Activated CD8-positive, alpha-beta memory T cell treated with anti-CD3 and anti-CD28 coated beads, Interleukin-2, amount 50 U/mL, for 48 hours (primary cell): ENCODE results near the gene HNRNPD.
A peak's percentile ranks its signal among the peaks of the same experiment; 100 is the strongest.
"Not testable (repeated sequence)": the region's sequence is repeated elsewhere in the genome, so short reads cannot be mapped to it uniquely, and the experiment has no call there.

Experiments used
- DNase-seq: peaks from one replicate; pipeline ENCODE4 v3.0.0-alpha.2; 2020

Gene HNRNPD

DNA sequence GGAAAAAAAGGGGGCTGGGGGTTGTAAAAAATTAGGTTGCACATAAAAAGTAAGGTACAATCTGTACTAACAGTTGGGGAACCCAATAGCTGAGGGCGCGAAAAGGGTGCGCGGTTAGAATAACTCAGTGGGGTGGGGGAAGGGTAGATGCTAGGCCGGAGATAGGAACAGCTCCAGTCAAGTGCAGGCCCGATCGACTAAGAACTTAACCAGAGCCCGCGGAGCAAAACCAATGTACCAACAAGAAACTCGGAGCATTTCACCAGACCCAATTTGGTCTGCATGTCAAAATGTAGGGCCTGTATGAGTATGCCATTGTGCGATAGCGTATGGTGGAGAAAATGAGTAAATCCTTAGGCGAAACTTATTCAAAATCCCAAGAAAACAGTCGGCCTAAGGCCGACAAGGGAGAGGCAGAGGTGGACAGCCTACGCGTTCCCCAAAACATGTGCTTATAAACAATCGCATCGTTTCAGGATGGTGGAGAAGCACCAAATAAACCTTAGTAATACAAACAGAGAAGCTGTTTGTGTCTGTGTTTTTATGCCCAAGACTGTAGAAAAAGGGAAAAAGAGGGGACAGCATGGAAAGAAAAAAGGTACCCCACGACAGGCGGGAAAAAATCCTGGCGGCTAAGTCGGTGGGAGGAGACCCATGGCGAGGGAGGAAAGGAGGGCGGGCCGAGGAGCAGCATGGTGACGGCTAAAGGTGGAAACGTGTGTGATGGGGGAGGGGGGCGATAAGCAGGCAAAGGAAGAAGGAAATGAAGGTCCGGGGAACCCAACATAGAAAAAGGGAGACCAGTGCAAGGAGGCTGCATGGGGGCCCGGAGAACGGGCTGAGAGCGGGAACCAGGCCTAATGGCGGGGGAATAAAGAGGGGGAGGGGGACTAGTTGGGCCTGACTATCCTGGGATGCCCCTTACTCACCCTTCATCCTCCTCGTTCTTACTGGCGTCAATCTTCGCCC lies 990 bp downstream of the HNRNPD start:
- peak; percentile 85 for DNase-seq

DNA sequence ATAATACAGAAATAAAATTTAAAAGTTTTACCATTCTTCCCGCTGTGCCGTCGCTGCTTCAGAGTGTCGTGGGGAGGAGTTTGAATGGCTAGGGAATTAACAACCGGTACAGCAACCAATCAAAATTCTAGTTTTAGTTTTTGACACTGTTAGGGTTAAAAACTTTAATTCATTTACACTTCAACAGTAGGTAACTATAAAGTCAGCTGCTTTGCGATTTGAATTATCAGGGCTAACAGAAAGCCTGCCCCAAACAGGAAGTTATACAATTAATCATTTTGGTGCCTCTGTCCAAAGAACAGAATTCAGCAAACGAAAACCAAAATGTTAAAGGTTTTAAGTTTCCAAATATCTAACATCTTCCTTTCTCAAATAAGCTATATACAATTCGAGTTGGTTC lies 2.3 kb downstream of the HNRNPD start:
- no peak for DNase-seq

DNA sequence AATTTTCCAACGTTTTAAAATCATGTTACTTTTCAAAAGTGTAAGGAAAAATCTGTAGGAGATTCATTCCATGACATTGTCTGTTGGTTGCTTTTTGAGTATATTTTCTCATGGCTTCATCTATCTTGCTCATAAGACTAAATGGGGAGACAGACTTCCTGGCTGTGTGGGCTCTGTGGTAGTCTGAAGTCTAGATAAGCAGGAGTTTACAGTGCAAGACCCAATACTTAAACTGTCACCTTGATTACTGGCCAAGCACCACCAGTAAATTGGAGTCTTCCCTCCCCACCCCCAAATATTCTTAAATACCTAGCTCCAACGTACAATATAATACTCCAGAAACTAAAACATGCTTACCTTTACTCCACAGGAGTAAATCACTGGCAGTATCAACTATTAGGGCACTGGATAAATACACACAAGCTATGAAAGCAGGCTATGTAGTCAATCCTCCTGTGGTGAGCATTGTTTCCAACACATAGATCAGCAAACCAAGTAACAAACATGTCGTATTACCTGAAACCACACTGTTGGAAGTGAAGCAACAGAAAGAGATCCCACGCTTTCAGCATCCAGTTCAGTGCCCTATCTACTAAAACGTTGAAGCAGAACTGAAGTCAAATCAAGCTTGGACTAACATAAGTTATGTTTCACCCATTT lies 6.2 kb downstream of the HNRNPD start:
- DNase-seq = no peak

DNA sequence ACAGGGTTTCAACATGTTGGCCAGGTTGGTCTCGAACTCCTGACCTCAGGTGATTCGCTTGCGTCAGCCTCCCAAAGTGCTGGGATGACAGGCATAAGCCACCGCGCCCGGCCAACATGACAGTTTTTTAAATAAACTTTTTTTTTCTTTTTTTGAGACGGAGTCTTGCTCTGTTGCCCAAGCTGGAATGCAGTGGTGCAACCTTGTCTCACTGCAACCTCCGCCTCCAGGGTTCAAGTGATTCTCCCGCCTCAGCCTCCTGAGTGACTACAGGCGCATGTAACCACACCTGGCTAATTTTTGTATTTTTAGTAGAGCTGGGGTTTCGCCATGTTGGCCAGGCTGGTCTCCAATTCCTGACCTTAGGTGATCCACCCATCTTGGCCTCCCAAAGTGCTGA lies 7.4 kb downstream of the HNRNPD start:
- DNase-seq = not testable (repeated sequence)

DNA sequence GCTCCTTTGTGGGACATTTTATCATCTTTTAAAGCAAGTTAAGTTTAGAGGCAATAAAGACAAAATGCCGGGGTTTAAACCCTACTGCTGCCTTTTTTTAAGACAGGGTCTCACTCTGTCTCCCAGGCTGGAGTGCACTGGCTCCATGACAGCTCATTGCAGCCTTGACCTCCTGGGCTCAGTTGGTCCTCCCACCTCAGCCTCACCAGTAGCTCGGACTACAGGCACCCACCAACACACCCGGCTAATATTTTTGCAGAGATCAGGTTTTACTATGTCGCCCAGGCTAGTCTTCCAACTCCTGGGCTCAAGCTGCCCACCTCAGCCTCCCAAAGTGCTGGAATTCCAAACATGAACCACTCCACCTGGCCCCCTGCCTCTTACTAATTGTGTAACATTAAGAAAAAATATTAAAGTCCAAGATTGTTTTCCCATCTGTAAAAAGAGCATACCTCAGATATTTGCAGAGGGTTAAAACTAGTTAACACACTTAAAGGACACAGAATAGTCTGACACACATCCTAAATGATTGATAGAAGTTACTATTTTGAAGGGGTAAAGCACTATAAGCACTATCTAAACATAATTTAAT lies 9.8 kb downstream of the HNRNPD start:
- DNase-seq = no peak

DNA sequence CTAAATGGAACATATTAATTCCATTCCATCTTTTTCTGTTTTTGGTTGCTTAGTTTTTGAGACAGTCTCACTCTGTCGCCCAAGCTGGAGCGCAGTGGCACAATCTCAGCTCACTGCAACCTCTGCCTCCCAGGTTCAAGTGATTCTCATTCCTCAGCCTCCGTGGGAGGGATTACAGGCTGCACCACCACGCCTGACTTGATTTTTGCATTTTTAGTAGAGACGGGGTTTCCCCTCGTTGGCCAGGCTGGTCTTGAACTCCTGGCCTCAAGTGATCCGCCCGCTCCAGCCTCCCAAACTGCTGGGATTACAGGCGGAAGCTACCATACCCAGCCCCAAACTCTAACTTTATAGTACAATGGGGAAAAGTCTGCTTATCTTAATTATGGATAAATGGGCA lies 11.2 kb downstream of the HNRNPD start:
- no peak for DNase-seq

DNA sequence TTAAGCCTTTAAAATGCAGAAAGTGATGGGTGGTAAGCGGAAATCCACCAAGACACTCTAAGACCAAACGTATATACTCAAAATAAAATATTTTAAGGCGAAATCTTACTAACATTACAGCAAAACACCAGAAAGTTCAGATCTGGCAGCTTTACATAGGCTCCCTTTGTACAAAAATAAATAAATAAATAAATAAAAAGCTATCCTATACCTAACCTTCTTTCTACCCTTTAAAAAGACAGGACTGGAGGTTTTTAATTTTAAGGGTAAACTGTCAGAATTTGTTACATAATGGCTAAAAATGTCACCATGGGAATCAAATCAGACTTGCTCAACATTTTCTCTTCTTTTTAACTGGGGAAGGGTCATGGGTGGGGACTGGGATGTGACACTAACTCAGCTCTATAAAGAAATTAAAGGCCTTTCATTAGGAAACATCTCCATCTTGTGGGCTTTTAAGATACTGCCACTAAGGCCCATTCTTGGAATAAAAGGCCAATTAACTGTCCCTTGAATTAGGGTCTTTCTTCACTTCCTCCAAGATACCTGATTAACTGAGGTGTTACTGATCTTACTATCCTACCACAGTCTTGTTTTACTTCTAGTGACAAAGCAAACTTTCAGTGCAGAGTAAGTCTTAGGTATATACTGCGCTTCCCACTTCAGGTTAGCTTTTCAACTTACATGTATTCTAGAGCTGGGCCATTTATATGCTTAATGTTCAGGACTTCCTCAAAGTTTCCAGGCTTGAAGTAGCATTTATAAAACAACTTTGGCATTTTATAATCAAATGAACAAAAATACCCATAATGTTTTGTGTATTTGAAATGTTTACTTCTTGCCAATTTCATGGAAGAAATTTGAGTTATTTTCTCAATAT lies 13.3 kb downstream of the HNRNPD start:
- DNase-seq = no peak

DNA sequence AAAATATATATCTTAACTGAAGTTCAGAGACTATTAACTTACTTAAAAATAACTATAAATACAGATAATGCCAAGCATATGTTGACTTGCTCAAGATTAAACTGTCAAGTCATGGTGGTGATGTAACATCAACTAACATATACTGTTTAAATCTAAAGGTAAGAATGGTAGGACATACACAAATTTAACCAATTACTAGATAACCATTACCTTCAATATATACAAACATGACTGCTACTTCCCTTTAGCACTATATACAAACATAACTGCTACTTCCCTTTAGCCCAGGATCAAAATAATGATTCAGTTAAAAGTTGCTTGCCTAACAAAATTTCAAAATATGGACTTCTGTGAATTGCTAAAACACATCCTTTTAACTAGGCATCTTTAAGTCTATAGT lies 14.9 kb downstream of the HNRNPD start:
- no peak for DNase-seq

DNA sequence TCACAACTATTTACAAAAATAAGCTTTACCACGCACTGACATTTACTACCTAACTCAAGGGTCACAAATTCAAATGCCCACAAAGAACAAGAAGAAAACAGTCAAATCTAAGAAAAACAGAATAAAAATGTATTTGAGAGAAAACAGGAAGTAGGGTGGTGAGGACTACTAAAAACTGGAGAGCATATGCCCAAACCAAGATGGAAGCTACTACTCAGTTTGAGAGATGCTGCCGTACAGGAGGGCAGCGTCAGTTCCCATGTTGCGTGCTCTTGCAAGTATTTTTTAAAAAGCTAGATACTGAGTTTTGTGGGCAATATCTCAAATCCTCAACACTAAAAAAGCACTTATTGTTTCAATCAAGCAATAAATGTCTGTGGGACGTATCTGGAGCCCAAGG lies 16.2 kb downstream of the HNRNPD start:
- no peak for DNase-seq

DNA sequence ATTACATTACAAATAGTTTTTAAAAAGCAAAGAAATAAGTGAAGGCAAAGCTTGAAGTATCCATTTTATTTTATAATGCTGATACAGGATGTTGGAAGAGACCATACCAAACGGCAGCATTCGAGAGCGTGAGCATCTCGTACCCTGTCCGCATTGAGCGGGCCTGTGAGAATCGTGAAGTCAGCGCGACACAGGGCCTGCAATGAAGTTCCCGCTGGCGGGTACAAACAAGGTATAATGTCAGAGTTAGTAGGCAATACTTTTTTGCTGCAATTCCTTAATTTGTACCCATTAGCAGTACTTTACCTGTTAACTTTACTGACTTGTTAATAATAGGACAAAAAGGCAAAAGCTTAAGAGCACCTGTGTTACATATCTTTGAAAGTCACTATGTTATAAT lies 19.0 kb downstream of the HNRNPD start:
- DNase-seq = no peak

DNA sequence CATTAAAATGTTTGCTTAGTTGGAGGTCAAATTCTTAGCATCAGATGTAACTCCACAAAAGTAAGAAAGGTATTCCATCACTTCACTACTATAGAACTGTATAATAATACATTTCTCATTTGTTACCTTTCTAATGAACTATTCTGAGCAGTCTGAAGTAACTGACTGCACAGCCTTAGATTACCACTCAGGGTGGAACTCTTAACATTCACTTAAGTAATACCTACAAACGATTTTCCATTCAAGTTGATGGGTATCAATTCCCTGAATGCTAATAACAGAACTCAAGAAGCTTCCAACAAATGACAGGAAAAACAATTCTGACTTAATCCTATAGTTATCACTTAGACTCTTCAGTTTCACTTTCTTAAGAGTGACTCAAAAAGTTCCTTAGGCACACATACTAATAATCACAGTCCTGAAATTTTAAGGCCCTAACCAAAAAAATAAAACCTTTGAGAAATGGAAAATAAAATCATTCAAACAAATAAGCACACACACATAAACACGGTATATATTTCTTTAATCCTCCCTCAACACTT lies 20.9 kb downstream of the HNRNPD start:
- no peak for DNase-seq

DNA sequence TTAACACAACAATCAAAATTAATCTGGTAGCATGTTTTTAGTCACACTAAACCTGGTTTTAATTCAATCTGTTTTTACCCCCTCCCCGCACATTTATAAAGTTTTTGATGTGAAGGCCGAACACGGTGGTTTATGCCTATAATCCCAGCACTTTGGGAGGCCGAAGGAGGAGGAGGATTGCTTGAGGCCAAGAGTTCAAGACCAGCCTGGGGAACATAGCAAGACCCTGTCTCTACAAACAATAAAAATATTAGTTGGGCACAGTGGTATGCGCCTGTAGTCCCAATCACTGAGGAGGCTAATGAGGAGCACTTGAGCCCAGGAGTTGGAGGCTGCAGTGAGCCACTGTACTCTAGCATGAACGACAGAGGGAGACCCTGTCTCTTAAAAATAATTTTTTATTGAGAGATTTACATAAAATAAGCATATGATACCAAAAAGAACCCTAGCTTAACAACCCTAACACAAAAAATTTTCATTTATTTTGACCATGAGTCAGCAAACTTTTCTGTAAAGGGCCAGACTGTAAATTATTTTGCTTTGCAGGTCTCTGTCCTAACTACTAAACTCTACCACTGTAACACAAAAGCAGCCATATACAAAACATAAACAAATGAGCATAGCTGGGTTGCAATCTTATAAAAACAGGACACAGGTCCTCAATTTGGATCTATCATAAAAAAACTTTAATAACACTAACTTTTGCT lies 21.5 kb downstream of the HNRNPD start:
- no peak for DNase-seq

DNA sequence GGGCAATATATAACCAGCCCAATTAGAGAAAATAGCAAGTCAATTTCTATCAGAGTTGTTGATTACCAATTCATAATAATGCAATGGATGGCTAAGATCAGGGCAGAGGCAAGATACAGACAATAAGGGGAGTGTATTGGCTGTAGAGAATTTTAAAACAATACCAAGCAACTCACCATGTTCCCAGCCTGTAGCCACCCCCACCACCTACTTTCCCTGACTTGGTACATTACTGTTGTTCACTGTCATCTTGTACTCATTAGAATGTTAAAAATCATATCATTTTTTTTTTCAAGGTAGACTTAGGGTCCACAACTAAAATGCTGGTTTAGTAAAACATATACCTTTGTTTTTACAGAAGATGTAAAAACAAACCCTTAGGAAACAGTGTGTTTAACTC lies 27.7 kb downstream of the HNRNPD start:
- no peak for DNase-seq

DNA sequence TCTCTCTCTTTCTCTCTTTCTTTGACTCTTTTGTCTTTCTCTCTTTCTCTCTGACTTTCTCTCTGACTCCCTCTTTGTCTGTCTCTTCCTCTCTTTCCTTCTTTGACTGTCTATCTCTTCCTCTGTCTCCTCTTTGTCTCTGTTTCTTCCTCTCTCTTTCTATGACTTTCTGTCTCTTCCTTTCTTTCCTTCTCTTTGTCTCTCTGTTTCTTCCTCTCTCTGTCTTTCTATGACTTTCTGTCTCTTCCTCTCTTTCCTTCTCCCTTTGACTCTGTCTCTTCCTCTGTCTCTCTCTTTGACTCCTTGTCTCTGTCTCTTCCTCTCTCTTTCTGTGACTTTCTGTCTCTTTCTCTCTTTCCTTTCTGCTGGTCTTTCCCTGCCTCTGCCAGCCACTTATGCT lies 38.7 kb downstream of the HNRNPD start:
- no peak for DNase-seq

DNA sequence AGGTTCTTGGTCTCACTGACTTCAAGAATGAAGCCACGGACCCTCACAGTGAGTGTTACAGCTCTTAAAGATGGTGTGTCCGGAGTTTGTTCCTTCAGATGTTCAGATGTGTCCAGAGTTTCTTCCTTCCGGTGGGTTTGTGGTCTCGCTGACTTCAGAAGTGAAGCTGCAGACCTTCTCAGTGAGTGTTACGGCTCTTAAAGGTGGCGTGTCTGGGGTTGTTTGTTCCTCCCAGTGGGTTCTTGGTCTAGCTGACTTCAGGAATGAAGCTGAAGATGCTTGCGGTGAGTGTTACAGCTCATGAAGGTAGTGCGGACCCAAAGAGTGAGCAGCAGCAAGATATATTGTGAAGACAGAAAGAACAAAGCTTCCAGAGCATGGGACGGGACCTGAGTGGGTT lies 40.1 kb downstream of the HNRNPD start:
- not testable (repeated sequence) for DNase-seq

DNA sequence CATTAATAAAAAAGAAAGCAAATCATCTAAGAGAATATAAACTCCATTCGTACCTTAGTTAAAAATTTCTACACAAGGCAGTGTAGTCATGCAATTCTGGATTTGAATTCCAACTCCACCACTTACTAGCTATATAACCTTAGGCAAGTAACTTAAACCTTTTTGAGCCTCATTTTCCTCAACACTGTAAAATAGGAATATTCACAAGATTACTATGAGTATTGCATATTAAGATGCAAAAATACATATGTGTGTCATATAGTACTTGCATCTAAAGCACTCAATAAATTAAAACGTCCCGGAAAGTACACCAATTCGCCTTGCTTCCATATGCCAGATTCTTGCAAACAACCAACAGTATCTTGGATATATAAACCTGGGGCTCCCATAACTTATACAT lies 42.0 kb downstream of the HNRNPD start:
- DNase-seq = no peak

DNA sequence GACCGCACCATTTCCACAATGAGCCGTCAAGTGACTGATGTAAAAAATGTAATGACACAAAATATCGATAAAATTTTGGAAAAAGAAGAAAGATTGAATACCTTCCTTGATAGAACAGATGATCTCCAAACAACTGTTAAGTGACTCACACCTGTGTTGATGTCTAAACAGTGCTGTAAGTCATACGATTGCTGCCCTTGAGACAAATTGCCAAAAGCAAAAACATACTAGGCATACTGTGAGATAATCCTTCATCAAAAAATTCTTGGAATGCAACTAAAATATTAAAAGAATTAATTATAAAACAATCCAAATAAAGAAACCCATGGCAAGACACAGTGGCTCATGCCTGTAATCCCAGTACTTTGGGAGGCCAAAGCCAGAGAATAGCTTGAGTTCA lies 53.4 kb downstream of the HNRNPD start:
- no peak for DNase-seq

DNA sequence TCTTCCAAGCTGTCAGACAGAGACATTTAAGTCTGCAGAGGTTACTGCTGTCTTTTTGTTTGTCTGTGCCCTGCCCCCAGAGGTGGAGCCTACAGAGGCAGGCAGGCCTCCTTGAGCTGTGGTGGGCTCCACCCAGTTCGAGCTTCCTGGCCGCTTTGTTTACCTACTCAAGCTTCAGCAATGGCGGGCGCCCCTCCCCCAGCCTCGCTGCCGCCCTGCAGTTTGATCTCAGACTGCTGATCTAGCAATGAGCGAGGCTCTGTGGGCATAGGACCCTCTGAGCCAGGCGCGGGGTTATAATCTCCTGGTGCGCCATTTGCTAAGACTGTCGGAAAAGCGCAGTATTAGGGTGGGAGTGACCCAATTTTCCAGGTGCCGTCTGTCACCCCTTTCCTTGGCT lies 70.7 kb downstream of the HNRNPD start:
- not testable (repeated sequence) for DNase-seq
